Subcutaneous adipose tissue (tissue), 4 donors: ENCODE data around the gene ADH7. TPM values are rescaled to one million over a fixed set of nuclear protein-coding genes. Genes with fewer than 3 reads are reported as not detected.

Experiments used
- total RNA-seq, 4 donors: library from RNA; depleted of rRNA; stranded (reverse); fragments of >200 nt; gene quantifications; one replicate each; pipeline ENCODE4 v1.1.0, GENCODE V29; 2016
- TF ChIP-seq, protein P1 (sequence below): fragments of 450-650 bp; IDR thresholded peaks from one replicate; pipeline ENCODE4 v1.5.1; 2016; ENCODE audit warnings: low read depth, mild to moderate bottlenecking, control low read depth, antibody characterized with exemption, moderate library complexity

The ADH7 gene
- total RNA-seq: not detected

DNA sequence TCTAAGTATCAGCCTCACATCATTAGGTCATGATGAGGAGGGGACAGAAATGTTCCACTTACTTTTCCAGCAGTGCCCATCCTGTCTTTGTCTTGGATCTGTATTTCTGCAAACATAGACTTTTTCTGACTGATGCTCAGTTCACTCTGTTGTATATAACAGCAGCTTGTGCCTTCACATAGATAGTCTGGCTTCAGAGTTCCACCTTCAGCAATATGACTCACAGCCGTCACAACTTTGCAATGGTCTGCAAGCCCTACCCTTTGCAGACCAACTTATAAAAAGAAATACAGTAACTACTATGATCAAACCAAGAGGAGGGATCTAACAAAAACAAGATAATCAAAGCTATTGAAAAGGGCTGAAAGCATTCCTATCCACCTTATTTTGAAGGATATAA lies at the start of gene ADH7:
Gene ADH7 (minus strand): TSS at position 189 of the 400 bp plus-strand sequence. CDS start 109 bp downstream, at position 80.
- TF ChIP-seq, protein P1, sequence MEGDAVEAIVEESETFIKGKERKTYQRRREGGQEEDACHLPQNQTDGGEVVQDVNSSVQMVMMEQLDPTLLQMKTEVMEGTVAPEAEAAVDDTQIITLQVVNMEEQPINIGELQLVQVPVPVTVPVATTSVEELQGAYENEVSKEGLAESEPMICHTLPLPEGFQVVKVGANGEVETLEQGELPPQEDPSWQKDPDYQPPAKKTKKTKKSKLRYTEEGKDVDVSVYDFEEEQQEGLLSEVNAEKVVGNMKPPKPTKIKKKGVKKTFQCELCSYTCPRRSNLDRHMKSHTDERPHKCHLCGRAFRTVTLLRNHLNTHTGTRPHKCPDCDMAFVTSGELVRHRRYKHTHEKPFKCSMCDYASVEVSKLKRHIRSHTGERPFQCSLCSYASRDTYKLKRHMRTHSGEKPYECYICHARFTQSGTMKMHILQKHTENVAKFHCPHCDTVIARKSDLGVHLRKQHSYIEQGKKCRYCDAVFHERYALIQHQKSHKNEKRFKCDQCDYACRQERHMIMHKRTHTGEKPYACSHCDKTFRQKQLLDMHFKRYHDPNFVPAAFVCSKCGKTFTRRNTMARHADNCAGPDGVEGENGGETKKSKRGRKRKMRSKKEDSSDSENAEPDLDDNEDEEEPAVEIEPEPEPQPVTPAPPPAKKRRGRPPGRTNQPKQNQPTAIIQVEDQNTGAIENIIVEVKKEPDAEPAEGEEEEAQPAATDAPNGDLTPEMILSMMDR: no peak

DNA sequence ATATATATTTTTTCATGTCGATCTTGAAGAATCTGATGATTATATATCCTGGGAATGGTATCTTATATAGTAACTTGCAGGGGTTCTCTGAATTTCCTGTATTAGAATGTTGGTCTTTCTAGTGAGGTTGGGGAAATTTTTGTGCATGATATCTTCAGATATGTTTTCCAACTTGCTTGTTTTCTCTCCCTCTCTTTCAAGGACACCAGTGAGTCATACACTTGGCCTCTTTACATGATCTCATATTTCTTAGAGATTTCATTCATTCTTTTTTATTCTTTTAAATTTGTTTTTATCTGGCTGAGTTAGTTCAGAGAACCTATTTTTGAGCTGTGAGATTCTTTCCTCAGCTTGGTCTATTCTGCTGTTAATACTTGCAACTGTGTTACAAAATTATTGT lies 48.5 kb upstream of the ADH7 start:
- TF ChIP-seq, protein P1: no peak

- TF ChIP-seq, protein P1: no peak
These were observed 38.0 kb upstream of the ADH7 start for GRCh38 chr4:99473131-99473530.

- TF ChIP-seq, protein P1: no peak
These were observed 36.8 kb upstream of the ADH7 start for GRCh38 chr4:99471896-99472295.

DNA sequence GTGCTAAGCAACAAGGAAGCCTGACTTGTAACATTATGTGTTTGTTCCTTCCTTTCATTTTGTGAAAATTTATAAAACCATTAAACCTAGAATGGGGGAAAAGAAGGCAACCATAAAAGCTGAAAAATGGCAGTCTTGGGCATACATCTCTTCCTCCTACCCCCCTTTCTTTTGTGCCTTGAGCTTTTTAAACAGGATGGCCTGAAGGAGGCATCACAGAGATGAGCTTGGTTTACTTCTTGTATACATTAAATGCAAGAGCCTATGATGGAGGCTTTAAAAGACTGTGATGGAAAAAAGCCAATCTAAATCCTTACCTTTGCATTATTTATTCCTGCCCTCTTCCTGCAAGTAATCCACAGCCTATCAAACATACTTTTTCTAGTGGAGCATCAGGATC lies 36.2 kb upstream of the ADH7 start:
- TF ChIP-seq, protein P1: no peak

DNA sequence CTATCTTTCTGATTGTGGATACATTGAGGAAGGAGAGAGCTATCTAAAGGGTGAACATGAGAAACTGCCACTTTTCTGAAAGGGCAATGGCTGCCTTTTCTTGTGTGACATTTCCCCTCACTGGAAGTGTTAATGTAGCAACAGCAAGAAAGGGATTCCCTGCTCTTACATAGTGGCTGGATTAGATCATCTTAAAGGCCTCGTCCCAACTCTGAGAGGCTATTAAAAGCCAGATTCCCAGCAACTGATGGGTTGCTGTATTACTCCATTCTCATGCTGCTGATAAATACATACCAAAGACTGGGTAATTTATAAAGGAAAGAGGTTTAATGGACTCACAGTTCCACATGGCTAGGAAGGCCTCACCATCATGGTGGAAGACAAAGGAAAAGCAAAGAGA lies 33.7 kb upstream of the ADH7 start:
- TF ChIP-seq, protein P1: no peak

- TF ChIP-seq, protein P1: no peak
These were observed 32.7 kb upstream of the ADH7 start for GRCh38 chr4:99467887-99468286.
